GM12892 (cell line): ENCODE results near the gene TULP1.

ENCODE experiments used
- POLR2A ChIP-seq: IDR thresholded peaks from 2 replicates; pipeline ENCODE4 v1.6.1; 2011; ENCODE audit warnings: low read depth, low read length, control low read depth
- POLR2AphosphoS5 ChIP-seq: IDR thresholded peaks from 2 replicates; pipeline ENCODE4 v1.6.1; 2011; ENCODE audit warnings: low read depth, low read length, control low read depth

GRCh38 chr6:35543459-35544193 lies 30.9 kb upstream of the TULP1 start:
- no peak for TF ChIP-seq POLR2A
- TF ChIP-seq POLR2AphosphoS5 = no peak
